Right ventricle myocardium inferior (tissue), 1 donor: ENCODE measurements around the gene ITPR1. TPM values are rescaled to one million over a fixed set of nuclear protein-coding genes. Genes with fewer than 3 reads are reported as not detected.
A peak's percentile ranks its signal among the peaks of the same experiment; 100 is the strongest.

Source experiments
- ATAC-seq: fragments of 200-7000 bp; cut with Tn5 transposase; one replicate; pipeline ENCODE4 v1.9.1; 2020; ENCODE audit warnings: mild to moderate bottlenecking, moderate library complexity
- DNase-seq: peaks from one replicate; pipeline ENCODE4 v3.0.0; 2021; ENCODE audit errors: missing footprints
- intact Hi-C: fragments of 100-400 bp; cut with DNase I; formaldehyde crosslinking; loops from one replicate; pipeline ENCODE4 v1.11.0; 2022
- total RNA-seq: library from RNA; stranded (reverse); fragmentation: NEBNext Ultra II Directional; extraction: Animal tissue kit (Norgen Biotek cat#: 25700); gene quantifications from one replicate; pipeline ENCODE4 v1.2.1, GENCODE V29; 2021
- donor health status: DM: no; HTN: yes; CAD: no; lungs with severe emphysema.

Gene ITPR1
- total RNA-seq, 1 donor from 2014 or later, result 22.4 TPM

DNA sequence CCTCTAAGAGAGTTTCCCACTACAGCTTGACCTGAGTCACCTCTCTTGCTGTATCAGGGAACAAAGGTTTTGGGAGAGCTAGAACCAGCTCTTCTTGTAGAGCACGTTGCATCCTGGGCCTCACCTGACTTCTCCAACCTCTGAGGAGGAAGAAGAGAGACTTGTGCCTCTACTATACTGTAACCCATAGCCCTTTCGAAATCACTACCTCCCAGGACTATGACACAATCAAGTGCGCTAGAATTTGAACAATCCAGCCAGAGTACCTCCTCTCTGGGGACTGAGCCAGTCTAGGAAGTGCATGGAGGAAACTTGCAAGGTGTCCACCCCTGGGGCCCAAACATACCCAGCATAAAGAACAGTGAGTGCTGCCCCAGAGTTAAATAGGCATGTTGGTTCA is 293.3 kb downstream of the ITPR1 start:
- ATAC-seq (no peak), DNase-seq (no peak)
- intact Hi-C loops, result no loop called here

DNA sequence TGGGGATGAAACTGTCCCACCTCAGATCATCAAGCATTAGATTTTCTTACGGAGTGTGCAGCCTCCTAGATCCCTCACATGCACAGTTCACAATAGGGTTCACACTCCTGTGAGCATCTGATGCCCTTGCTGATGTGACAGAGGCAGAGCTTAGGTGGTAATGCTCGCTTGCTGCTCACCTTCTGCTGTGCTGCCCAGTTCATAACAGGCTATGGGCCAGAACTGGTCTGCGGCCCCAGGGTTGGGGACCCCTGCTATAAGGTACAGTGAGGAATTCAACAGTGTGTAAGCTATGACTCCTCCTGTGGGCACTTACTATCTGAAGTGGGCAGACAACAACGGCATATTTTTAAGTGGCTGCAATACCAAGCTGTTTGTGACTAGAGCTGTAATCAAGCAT is 298.2 kb downstream of the ITPR1 start:
- ATAC-seq, result no peak
- no peak for DNase-seq
- intact Hi-C loops, result no loop called here

DNA sequence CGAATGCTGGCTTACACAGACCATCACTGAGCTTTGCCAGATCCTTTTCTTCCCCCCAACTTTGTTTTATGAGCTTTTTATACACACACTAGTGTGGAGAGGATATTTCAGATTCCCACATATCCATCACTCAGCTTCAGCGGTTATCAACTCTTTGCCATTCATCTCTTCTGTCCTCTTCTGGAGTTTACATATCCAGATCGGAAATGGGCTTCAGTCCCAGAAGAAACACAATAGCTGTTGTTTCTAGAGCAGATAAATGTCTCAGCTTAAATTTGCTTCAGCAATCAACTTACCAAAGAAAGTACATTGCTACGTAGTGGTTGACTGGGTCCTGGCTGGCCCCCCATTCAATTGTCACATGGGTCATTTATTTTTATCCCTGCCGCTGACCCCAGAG is 300.2 kb downstream of the ITPR1 start:
- intact Hi-C loops, result no loop called here
- DNase-seq, result no peak
- no peak for ATAC-seq

DNA sequence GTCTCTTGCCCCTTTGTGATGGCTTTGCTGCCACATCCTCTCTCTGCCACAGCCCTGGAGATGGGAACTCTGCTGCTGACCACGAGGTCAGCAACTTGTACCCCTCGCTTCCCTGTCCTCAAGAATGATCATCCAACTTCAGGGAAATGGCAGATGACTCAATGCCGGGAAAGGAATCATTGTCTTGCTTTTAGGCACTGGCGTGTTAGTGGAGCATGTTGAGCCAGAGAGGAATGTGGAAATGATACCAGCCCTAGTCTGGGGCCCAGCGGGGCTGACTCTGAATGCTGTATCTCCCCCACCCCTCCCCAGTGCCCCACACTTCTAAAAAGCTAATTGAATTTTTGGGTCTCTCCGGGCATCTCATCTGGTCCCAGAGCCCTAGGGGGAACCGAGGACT is 301.2 kb downstream of the ITPR1 start:
- intact Hi-C loops, result no loop called here
- no peak for ATAC-seq
- no peak for DNase-seq

DNA sequence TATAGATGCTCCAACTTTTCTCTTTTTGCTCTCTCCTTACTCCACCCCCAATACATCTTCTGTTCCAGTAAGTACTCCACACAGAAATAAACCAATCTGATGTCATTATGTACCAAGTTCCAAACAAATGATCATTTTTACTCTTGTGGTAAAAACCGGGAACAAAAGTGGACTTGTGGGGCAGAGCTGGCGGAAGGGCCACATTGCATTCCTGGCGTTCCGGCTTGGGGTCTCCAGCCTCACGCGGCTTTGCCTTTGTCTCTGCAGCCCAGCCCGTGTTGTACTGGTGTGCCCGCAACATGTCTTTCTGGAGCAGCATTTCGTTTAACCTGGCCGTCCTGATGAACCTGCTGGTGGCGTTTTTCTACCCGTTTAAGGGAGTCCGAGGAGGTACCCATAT is 301.6 kb downstream of the ITPR1 start:
- DNase-seq (no peak), ATAC-seq (no peak)
- intact Hi-C loops, result no loop called here

DNA sequence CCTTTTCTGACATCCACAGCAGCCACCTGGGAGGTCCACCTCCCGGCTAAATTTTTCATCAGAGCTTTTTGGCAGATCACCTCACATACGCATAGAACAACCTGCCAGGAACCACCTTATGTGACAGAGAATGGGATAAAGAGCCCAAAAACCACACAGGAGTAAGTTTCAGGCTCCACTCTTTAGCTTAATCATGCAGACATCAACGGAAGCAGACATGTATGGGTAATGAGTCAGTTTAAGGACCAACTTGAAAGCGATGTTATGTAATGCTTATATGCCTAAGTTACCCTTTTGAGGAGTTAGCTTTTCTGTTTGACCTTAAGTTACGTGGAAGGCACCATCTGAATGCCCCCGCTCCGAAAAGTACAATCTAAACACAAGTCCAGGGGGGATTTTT is 302.8 kb downstream of the ITPR1 start:
- DNase-seq (no peak), ATAC-seq (no peak)
- intact Hi-C loops, result no loop called here

DNA sequence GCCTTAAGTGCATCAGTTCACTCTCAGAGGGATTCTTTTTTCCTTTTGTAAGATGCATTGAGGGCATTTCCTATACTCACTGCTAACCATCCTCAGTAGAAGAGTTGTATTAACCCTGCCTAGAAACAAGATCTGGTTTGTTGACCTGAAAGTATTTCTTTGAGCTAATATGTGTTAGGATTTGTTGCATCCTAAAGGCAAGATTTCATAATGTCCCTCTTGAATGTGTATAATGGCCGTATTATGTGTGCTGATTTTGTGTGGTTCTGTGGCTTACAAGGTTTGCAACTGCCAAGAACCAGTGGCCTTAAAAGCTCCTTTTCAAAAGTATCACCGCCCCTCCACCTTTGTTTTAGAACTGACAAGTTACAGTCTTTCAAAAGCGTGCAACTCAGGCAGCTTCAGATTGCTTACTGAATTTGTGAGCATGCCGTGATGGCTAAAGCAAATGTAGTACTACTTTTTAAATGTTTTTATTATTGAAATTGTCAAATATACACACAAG is 304.1 kb downstream of the ITPR1 start:
- no peak for DNase-seq
- intact Hi-C loops, result no loop called here
- no peak for ATAC-seq

DNA sequence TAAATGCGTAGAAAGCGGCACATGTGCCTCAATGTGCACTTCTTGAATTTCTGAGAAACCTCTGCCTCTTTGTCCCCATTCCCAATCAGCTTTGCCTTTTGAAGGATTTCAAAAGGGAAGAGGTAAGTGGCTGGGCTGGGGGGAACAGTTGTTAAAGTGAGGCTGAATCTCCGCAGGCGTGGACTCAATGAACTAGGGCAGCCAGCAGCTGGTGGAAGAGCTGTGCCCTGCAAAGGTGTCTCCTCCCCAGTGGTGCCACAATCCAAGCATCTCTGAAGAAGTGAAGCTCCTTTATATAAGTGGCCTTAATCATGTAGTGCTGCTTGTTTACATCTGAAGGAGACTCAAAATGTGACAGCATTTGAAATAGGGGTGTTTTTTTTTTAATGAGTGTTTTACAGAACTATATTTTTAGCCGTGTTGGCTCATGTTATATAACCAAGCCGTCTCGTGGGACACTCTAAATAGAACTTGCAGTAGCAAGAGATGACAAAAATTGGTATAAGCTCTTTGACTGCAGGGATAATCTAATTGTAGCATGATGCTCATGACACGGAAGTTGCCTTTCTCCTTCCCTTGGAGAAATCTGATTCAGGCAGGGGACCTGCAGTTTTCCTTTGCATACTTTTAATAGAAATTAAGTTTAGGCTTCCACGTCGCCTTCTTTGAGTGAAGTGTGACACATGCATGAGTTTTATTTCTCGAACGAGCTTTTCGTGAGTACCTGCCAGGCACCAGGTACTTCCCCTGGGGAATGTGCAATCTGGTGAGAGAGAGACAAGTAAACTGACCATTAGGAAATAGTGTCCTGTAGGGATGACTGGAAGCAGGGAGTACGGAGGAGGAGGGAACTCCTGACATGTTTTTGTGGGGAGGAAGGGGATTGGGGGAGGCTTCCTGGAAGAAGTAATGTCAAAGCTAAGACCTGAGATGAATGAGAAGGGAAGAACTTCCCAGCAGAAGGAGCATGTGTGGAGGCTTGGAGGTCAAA is 306.4 kb downstream of the ITPR1 start:
- ATAC-seq (peak; percentile 52), DNase-seq (no peak)
- intact Hi-C loops, result no loop called here

DNA sequence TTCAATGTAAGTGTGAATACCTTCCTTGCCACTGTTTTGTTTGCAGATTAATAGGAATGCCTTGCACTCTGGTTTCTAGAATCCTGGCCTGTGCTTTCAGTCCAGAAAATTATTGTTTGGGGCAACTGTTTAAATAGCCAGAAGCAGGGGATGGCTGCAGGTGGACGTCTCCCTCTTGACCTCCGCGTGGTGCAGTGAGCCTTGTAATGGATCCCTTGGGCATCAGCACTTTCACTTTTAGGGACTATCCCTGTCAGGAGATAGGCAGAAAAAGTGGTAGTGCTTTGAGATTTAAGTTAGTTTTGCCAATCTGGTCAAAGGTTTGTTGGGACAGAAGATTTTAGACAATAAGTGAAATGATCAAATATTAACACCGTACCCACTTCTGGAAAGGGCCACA is 307.4 kb downstream of the ITPR1 start:
- intact Hi-C loops, result no loop called here
- ATAC-seq (no peak), DNase-seq (no peak)

DNA sequence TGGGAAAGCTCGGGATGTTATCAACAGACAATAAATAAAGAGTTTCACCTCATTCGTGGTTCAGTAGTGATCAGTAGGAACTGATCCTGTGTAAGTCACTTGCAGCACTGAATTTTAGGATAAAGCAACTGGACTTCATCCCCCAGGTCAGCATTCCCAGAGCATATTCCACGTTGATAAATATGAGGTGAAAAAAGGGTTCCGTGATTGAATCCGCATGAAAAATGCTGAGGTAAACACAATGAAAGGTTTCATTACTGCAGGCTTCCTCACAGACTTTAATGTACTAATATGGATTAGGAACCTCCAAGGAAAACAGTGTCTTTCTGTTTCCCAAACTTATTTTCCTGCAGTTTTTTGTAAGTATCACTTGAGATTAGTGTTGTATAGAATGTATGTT is 308.7 kb downstream of the ITPR1 start:
- no peak for ATAC-seq
- no peak for DNase-seq
- intact Hi-C loops, result no loop called here

DNA sequence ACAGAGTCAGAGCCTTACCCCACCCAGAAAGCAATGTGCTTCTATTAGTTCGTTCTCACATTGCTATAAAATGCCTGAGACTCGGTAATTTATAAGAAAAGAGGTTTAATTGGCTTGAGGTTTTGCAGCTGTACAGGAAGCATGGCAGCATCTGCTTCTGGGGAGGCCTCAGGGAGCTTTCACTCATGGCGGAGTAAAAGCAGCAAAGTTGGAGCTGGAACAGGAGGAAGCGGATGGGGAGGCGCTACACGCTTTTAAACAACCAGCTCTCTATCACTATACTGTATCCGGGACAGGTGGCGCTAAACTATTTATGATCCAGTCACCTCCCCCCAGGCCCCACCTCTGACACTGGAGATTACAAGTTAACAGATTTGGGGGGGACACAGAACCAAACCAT is 309.8 kb downstream of the ITPR1 start:
- intact Hi-C loops, result no loop called here
- no peak for DNase-seq
- no peak for ATAC-seq

DNA sequence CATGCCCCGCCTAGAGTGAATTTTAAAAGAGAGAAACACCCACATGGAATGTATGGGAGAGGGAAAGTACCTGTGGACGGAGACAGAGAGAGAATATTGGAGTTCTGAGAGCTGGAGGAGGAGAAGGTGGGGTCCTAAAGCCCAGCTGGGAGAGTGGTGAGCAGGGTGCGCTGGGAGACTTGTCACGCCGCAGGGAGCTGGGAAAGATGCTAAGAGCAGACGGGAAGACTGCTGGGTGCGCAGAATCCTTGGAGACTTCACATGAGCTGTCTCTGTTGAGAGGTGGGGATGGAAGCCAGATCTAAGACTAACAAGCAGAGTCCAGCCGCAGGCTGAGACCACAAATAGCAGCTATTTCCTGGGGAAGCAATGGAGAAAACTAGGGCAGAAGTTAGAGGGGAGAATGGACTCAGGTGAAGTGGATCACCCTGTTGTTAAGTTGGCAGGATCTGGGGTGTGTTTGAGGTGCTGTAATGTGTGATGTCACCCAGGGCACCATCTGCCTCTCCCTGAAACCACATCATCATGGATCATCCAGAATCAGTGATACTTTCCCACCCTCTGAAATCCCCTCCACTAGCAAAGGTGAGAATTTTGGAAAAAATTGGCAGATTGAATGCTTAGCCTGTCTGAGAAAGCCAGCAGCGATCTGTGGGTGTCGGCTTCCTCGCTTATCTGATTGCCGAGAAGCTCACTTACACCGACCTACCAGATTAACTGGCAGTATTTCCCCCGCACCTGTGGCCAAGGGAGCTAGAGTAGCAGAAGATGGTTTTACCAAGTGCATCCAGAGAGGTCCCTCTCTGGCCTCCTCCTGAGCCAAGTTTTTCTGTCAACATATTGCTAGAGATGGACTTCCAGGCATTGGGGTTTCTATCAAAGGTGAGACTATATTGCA is 311.3 kb downstream of the ITPR1 start:
- no peak for ATAC-seq
- intact Hi-C loops, result no loop called here
- no peak for DNase-seq

DNA sequence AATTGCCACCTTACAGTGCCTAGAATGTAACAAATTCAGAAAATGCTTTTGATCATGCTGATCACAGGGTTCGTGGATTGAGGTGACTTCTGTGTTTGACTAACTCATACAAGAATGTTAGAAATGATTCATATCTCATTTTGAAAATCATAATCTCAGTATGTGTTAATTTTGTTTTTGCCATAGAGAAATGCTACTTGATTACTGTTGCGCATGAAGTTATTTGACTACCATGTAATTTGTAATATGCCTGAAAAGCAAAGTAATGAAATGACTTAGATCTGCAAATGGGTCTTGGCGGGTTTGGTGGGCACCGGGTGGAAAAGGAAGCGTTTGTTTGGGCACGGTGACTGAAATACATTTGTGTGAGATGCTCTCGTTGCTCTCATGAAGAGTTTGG is 312.5 kb downstream of the ITPR1 start:
- no peak for ATAC-seq
- intact Hi-C loops, result no loop called here
- no peak for DNase-seq

DNA sequence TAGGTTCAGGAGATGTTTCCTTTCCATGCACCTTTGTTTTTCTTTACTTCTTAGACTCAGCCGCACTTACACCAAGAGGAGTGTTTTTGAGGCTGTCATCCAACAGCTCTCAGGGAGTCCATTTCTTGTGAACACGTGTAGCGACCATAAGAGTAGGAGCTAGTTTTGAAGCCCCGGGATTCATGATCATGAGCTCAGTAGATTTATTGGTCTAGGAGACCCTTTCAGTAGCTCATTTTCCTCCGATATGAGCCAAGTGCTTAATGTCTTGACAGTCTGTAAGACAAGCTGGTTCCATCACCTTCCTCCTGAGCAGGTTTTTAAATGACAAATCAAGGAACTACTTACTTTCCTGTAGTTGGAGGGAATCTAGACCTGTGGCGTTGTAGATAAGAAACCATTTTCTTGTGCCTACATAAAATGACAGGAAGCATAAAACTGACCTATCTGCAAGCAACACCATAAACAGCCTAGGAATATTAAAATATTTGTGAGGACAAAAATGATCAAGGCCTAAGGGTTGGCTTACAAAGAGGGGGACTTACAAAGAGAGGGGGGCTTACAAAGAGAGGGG is 313.5 kb downstream of the ITPR1 start:
- ATAC-seq (no peak), DNase-seq (no peak)
- intact Hi-C loops, result no loop called here

DNA sequence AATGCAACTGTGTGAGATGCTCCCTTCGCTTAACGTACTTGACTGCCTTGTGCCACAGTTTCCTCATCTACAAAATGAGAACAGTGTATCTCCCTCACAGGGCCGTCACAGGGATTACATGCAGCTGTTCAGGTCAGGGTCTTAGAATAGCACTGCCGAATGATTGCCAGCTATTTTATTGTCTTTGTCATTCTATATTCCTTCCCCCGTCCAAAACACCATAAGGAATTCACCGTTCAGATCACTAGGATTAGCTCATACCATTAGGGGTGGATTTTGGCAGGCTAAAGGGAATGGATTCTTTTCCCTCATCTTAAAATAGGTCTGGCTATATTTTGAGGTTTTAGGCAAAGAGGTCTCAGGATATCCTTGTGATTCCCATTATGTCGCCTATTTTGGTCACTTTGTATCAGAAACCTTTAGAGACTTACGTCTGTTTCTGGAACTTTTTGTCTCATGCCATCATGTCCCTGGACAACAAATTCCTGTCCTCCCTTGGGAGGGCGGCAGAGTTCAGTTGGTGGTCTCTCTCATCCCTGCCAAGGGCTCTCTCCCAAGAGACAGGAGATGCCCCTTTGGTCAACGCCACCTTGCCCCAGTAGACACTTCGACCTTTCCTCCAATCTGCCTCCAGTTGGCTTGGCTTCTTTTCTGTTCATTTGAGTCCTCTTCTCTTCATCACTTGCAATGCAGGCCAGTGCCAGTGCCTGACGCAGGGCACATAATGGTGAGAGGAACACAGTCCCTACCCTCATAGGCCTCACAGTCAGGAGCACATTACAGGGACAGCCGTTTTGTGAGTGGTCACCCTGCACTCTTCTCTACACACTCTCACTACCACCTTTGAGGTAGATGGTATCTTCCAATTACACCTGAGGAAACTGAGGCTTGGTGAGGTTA is 314.5 kb downstream of the ITPR1 start:
- DNase-seq (no peak), ATAC-seq (no peak)
- intact Hi-C loops, result no loop called here

DNA sequence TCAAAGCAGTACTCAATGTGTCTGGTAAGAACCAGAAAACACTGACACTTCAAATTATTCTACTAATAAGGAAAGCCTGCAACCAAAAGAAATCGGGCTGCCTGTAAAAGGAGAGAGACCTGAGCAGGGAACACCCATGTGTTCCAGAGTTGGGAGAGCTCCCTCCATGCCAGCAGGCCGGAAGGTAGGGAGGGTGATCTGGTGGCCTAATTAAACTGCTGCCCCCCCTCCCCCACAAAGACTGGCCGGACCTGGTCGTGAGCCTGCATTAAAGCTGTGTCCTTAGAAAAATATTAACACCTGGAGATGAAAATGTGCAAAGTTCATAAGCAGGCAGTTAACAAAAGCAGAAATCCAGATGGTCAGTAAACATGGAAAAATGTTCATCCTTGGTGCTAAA is 315.5 kb downstream of the ITPR1 start:
- ATAC-seq (no peak), DNase-seq (no peak)
- intact Hi-C loops, result no loop called here

DNA sequence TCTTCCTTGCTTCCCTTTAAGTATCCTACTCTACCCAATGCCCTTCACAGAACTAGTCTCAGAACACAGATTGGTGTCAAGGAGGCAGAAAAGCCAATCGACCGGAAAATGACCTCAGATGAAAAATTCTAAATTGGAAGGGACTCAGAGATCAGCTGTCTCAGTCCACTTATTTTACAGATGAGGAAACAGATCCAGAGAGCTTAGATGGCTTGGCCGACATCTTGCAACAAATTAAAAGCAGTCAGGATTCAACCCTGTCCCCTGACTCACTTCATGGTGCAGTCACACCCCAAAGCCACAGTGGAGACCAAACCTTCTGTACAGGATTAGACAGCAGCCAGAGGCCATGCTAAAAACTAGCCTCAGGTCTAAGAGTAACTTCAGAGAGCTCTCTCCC is 316.8 kb downstream of the ITPR1 start:
- no peak for DNase-seq
- ATAC-seq, result no peak
- intact Hi-C loops, result no loop called here

DNA sequence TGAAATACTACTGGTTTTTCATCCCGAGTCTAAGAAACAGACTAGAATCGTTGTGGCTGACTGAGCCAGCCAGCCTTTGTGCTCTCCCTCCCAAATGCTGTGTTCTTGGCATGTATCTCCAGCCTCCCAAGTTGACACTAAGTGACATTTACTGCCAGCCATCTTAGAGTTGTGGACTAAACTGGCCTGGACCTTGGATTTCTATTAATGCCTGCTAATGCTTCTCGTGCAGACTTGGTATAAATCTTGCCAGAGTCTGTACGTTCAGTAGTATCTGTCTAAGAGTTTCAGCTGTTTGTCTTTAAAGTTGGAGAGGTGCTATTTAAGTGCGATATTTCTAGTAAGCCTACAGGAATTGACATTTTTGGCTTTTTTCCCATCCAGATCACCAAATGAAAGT is 319.4 kb downstream of the ITPR1 start:
- intact Hi-C loops, result no loop called here
- ATAC-seq (no peak), DNase-seq (no peak)
